Spinal cord (tissue), 10 donors: Measurements from ENCODE around the gene SLC4A11. TPM values are rescaled to one million over a fixed set of nuclear protein-coding genes. Genes with fewer than 3 reads are reported as not detected.

Source experiments
- DNase-seq, 6 donors: peaks; one replicate each; pipeline versions ENCODE4 v3.0.0 to v3.0.0-alpha.2; 2013 to 2015; ENCODE audit warnings: low spot score in 6 of 6, low read depth in 4 of 6
- H3K27ac ChIP-seq: one replicate; pipeline ENCODE4 v1.5.1; 2013; ENCODE audit warnings: low read depth, low read length, control low read depth
- H3K27me3 ChIP-seq: one replicate; pipeline ENCODE4 v1.6.1; 2013; ENCODE audit warnings: low read length; ENCODE audit not compliant: control insufficient read depth, insufficient read depth
- H3K36me3 ChIP-seq: one replicate; pipeline ENCODE4 v1.6.1; 2013; ENCODE audit warnings: low read length; ENCODE audit not compliant: control insufficient read depth, insufficient read depth
- H3K4me1 ChIP-seq: one replicate; pipeline ENCODE4 v1.6.1; 2013; ENCODE audit warnings: low read length; ENCODE audit not compliant: control insufficient read depth, insufficient read depth
- H3K4me3 ChIP-seq: one replicate; pipeline ENCODE4 v1.5.1; 2013; ENCODE audit warnings: low read depth, low read length, control low read depth
- H3K9me3 ChIP-seq: one replicate; pipeline ENCODE4 v1.6.1; 2013; ENCODE audit warnings: low read length; ENCODE audit not compliant: control insufficient read depth, insufficient read depth
- WGBS: methylation state at CpG from one replicate; pipeline ENCODE4 v1.1.5; 2013; ENCODE audit warnings: missing lambda C conversion rate; ENCODE audit not compliant: insufficient coverage; 5-methylcytosine and 5-hydroxymethylcytosine counted together
- polyA plus RNA-seq, 2 donors: library from polyadenylated mRNA; unstranded; fragments of 120-200 nt; gene quantifications; one replicate each; pipeline ENCODE4 v1.2.1, GENCODE V29; 2013; ENCODE audit not compliant: insufficient read length in 2 of 2
- total RNA-seq, 2 donors: library from RNA; depleted of rRNA in 1 of 2; stranded (reverse); fragments of 120-200 nt in 1 of 2; fragments of >200 nt in 1 of 2; gene quantifications; one replicate each; pipeline versions ENCODE4 v1.2.3 to v1.2.4, GENCODE V29; 2013 to 2014
- donor health status: healthy.

Gene SLC4A11
- total and polyA plus RNA-seq, 4 donors: 0.20 to 1.3 (median 0.47) TPM

GRCh38 chr20:3209257-3209945 is 29.6 kb downstream of the SLC4A11 start, which contains the start of gene ITPA:
TSS of gene ITPA (plus strand) at chr20:3209498. CDS start at chr20:3209552, 54 bp downstream.
- Histone ChIP-seq H3K27me3 (no peaks in the 10 kb centered on the region), H3K4me3 (peak within 1 kb of the TSS; percentile 91), H3K4me1 (peaks cover 20% of the 10 kb centered on the region), H3K36me3 (peaks cover 12% of the 10 kb centered on the region), H3K9me3 (no peaks in the 10 kb centered on the region), H3K27ac (peak within 1 kb of the TSS; percentile 82)
- peak; percentile 36 to 89 (median 62) for DNase-seq
- WGBS: 0% methylated on average over 47 of the region's 48 CpGs

GRCh38 chr20:3208786-3209256 is 30.2 kb downstream of the SLC4A11 start:
- Histone ChIP-seq H3K4me1 (peaks cover 24% of the 10 kb centered on the region), H3K4me3 (peak overlapping the region; percentile 91), H3K27ac (peak overlapping the region; percentile 82), H3K27me3 (no peaks in the 10 kb centered on the region), H3K9me3 (no peaks in the 10 kb centered on the region), H3K36me3 (peaks cover 10% of the 10 kb centered on the region)
- WGBS: 0% methylated on average over 9 of the region's 10 CpGs
- DNase-seq: no peak

GRCh38 chr20:3204124-3204794 is 34.7 kb downstream of the SLC4A11 start, which contains the start of gene DDRGK1:
TSS of gene DDRGK1 (minus strand) at chr20:3204682. CDS start at chr20:3204627, 55 bp downstream.
- H3K9me3 ChIP-seq: no peaks in the 10 kb centered on the region
- peaks cover 37% of the 10 kb centered on the region for H3K36me3 ChIP-seq
- H3K27ac ChIP-seq: peak within 1 kb of the TSS; percentile 90
- DNase-seq: peak; percentile 63 to 96 (median 84)
- H3K4me3 ChIP-seq: peak within 1 kb of the TSS; percentile 87
- H3K27me3 ChIP-seq: no peaks in the 10 kb centered on the region
- peaks cover 30% of the 10 kb centered on the region for H3K4me1 ChIP-seq
- WGBS: under 1% methylated on average over 44 of the region's 48 CpGs

- peak in 2 of 6 donors; percentile 16 to 54 for DNase-seq
- Histone ChIP-seq H3K9me3 (no peaks in the 10 kb centered on the region), H3K27ac (peak overlapping the region; percentile 90), H3K36me3 (peaks cover 44% of the 10 kb centered on the region), H3K27me3 (no peaks in the 10 kb centered on the region), H3K4me1 (peaks cover 26% of the 10 kb centered on the region), H3K4me3 (peak overlapping the region; percentile 87)
- WGBS: 11% methylated on average over 31 of the region's 31 CpGs
These were observed 35.5 kb downstream of the SLC4A11 start for GRCh38 chr20:3203315-3204123.

- Histone ChIP-seq H3K9me3 (no peaks in the 10 kb centered on the region), H3K36me3 (peaks cover 48% of the 10 kb centered on the region), H3K4me3 (no peak overlapping the region), H3K4me1 (peaks cover 21% of the 10 kb centered on the region), H3K27ac (no peak overlapping the region), H3K27me3 (no peaks in the 10 kb centered on the region)
- WGBS: 51% methylated on average over 7 of the region's 9 CpGs
- no peak for DNase-seq
These were observed 36.0 kb downstream of the SLC4A11 start for GRCh38 chr20:3202965-3203314.

GRCh38 chr20:3199976-3200755 is 38.8 kb downstream of the SLC4A11 start:
- H3K9me3 ChIP-seq: no peaks in the 10 kb centered on the region
- H3K4me1 ChIP-seq: peaks cover 21% of the 10 kb centered on the region
- no peak overlapping the region for H3K4me3 ChIP-seq
- H3K27me3 ChIP-seq: no peaks in the 10 kb centered on the region
- no peak for DNase-seq
- WGBS: 85% methylated on average over 21 of the region's 27 CpGs
- H3K27ac ChIP-seq: no peak overlapping the region
- H3K36me3 ChIP-seq: peaks cover 70% of the 10 kb centered on the region

- no peaks in the 10 kb centered on the region for H3K9me3 ChIP-seq
- no peak overlapping the region for H3K4me3 ChIP-seq
- no peak for DNase-seq
- no CpG with 5 or more reads among the region's 2 CpGs for WGBS
- H3K27me3 ChIP-seq: no peaks in the 10 kb centered on the region
- H3K36me3 ChIP-seq: peaks cover 80% of the 10 kb centered on the region
- no peak overlapping the region for H3K27ac ChIP-seq
- H3K4me1 ChIP-seq: peaks cover 14% of the 10 kb centered on the region
These were observed 39.8 kb downstream of the SLC4A11 start for GRCh38 chr20:3199206-3199605.

- H3K4me3 ChIP-seq: no peak overlapping the region
- no peak for DNase-seq
- H3K4me1 ChIP-seq: no peaks in the 10 kb centered on the region
- H3K9me3 ChIP-seq: no peaks in the 10 kb centered on the region
- peaks cover 91% of the 10 kb centered on the region for H3K36me3 ChIP-seq
- H3K27ac ChIP-seq: no peak overlapping the region
- no peaks in the 10 kb centered on the region for H3K27me3 ChIP-seq
- 85% methylated on average over 7 of the region's 7 CpGs for WGBS
These were observed 43.3 kb downstream of the SLC4A11 start for GRCh38 chr20:3195590-3196237.
